Cardiac fibroblast (primary cell): ENCODE results near the gene FANCC.
"Not testable (repeated sequence)": the region's sequence is repeated elsewhere in the genome, so short reads cannot be mapped to it uniquely, and the experiment has no call there.

ENCODE experiments used
- DNase-seq, 2 donors: peaks; one replicate each; pipeline versions ENCODE4 v3.0.0 to v3.0.0-alpha.2; 2010; ENCODE audit warnings: low read depth in 2 of 2
- H3K4me3 ChIP-seq, 2 donors: replicated peaks in 1 of 2; 1 replicate in 1 of 2; 2 replicates in 1 of 2; pipeline ENCODE4 v1.5.1; 2011; ENCODE audit warnings: low read depth in 2 of 2, low read length in 2 of 2, mild to moderate bottlenecking in 2 of 2, moderate library complexity in 1 of 2
- TF ChIP-seq, protein P1 (sequence below): IDR thresholded peaks from one replicate; pipeline ENCODE4 v1.5.1; 2011; ENCODE audit warnings: low read depth, mild to moderate bottlenecking, low read length, inconsistent platforms

The FANCC gene

DNA sequence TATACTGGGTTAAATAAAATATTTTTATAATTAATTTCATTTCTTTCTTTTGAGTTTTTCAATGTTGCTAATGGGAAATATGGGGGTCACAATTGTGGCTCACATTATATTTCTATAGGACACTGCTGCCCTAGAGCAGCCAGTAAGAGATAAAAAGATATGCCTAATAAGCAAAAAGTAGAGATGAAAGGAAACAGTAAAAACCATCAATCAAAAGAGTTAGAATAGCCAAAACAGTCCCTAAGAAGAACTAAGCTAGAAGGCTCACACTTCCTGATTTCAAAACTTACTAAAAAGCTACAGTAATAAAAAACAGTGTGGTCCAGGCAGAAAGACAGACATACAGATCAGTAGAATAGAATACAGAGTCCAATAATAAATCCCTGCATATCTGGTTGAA is 104.4 kb downstream of the FANCC start:
- TF ChIP-seq, protein P1, sequence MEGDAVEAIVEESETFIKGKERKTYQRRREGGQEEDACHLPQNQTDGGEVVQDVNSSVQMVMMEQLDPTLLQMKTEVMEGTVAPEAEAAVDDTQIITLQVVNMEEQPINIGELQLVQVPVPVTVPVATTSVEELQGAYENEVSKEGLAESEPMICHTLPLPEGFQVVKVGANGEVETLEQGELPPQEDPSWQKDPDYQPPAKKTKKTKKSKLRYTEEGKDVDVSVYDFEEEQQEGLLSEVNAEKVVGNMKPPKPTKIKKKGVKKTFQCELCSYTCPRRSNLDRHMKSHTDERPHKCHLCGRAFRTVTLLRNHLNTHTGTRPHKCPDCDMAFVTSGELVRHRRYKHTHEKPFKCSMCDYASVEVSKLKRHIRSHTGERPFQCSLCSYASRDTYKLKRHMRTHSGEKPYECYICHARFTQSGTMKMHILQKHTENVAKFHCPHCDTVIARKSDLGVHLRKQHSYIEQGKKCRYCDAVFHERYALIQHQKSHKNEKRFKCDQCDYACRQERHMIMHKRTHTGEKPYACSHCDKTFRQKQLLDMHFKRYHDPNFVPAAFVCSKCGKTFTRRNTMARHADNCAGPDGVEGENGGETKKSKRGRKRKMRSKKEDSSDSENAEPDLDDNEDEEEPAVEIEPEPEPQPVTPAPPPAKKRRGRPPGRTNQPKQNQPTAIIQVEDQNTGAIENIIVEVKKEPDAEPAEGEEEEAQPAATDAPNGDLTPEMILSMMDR, result no peak
- no peak for DNase-seq

DNA sequence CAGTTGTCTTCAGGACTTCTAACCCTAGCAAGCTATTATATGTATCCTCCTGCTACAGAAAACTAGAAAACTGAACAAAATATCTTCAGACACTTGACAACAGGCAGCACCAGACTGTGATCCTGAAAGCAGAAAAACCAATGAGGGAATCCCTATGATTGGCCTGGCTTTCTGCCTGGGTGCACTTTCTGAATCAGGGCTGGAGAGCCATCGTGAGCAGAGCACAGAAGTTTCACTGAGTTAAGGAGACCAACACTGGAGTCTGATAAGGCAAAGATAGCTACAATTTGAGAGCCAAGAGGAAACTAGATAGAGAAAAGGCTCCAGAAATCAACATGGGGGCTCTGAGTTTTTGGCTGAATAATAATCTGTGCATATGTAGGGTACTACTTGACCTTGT is 106.5 kb downstream of the FANCC start:
- no peak overlapping the region for H3K4me3 ChIP-seq
- TF ChIP-seq, protein P1, result no peak
- no peak for DNase-seq

More for the DNA sequence above, 104.4 kb downstream of the FANCC start:
- no peak overlapping the region for H3K4me3 ChIP-seq

- H3K4me3 ChIP-seq, result no peak overlapping the region
- no peak for DNase-seq
- TF ChIP-seq, protein P1, result no peak
Observed at GRCh38 chr9:95207403-95207802, 110.1 kb downstream of the FANCC start.

DNA sequence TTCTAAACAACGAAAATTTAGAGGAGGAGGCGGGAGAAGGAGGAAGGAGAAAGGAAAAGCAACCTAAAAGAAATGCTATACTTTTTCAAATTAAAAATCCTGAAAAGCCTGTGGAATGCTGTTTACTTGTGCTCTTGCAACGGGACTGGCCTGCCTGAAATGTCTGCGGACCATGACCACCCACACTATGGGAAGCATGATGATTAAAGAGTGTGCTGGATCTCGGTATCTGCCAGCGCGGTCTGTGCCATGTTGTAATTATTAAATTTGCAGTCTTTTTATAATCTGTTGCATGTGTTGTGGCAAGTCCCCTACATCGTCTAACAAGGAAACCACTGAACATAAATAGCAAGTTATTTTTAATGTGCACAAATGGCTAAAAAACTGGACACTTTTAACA is 111.4 kb downstream of the FANCC start:
- no peak overlapping the region for H3K4me3 ChIP-seq
- TF ChIP-seq, protein P1, result no peak
- DNase-seq, result no peak

DNA sequence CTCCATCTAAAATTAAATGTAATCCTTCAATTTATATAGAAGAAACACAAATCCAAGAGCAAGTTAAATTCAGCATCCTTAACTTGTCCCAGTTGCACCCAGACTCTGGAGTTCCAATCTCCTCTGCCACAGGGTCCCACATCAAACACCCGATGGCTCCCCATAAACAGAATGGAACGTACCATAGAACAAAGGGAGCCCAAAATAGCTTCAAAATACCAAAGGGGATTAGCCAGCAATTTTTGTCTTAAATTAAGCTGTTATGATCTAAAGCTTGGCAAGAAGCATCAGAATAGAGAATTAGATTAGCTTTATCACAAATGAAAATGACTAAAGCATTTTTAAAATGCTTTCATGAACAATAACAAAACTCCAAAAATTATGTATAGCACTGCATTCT is 112.8 kb downstream of the FANCC start:
- no peak overlapping the region for H3K4me3 ChIP-seq
- TF ChIP-seq, protein P1, result no peak
- DNase-seq, result no peak

DNA sequence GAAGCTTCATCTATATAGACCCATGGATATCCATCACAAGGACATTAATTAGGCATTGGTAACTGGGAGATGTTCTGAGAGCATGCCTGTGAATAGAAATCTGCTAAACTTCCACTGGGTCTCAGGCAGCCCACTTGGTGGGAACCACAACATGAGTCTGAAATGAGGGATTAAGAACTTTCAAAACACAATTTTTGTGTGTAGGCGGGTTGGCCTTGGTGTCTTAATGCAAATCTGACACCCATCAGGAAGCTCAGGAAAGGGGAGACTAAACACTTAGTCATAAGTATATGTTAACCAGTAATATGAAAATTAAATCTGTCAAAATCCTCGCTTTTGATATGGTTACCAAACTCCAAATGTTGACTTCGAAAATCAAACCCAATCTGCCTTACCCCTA is 113.2 kb downstream of the FANCC start:
- TF ChIP-seq, protein P1, result no peak
- no peak overlapping the region for H3K4me3 ChIP-seq
- no peak for DNase-seq

DNA sequence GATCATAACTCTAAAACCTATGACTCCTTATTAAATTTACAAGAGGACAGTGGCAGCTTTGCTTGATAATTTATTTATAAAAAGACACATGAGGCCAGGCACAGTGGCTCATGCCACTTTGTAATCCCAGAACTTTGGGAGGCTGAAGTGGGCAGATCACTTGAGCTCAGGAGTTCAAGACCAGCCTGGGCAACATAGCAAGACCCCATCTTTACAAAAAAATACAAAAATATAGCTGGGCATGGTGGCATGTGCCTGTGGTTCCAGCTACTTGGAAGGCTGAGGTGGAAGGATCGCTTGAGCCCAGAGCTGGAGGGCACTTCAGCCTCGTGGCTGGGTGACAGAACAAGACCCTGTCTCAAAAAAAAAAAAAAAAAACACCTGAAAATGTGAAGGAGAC is 114.5 kb downstream of the FANCC start:
- DNase-seq, H3K4me3 ChIP-seq: not testable (repeated sequence)
